WTC11 (cell line): ENCODE data around the gene MYOM3. TPM values are rescaled to one million over a fixed set of nuclear protein-coding genes. Genes with fewer than 3 reads are reported as not detected.
A peak's percentile ranks its signal among the peaks of the same experiment; 100 is the strongest.

Experiments used
- ATAC-seq: fragments of 200-7000 bp; cut with Tn5 transposase; 2 replicates; pipeline ENCODE4 v1.10.0; 2021; ENCODE audit warnings: mild to moderate bottlenecking, moderate library complexity
- CTCF ChIA-PET: fragments of 300-600 bp; sonication (Branson Sonifier 250); formaldehyde crosslinking; loops from one replicate; lab custom pipeline; 2021; ENCODE audit warnings: antibody characterized with exemption; lab: Charles Lee
- POLR2A ChIA-PET: fragments of 350-600 bp; sonication (Branson Sonifier 250); formaldehyde crosslinking; loops from one replicate; lab custom pipeline; 2021; ENCODE audit warnings: antibody characterized with exemption; lab: Charles Lee
- DNase-seq: peaks from one replicate; pipeline ENCODE4 v3.0.0; 2021; ENCODE audit warnings: low spot score
- H3K27ac Mint-ChIP-seq: 2 replicates; pipeline ENCODE4 v1.8.0; 2021; ENCODE audit warnings: mixed read lengths
- H3K27me3 Mint-ChIP-seq: 2 replicates; pipeline ENCODE4 v1.8.0; 2021; ENCODE audit warnings: low read depth, mild to moderate bottlenecking, moderate library complexity, mixed read lengths
- H3K36me3 Mint-ChIP-seq: 2 replicates; pipeline ENCODE4 v1.8.0; 2021; ENCODE audit warnings: mixed read lengths
- H3K4me1 Mint-ChIP-seq: 2 replicates; pipeline ENCODE4 v1.8.0; 2022; ENCODE audit warnings: mixed read lengths
- H3K4me3 Mint-ChIP-seq: 2 replicates; pipeline ENCODE4 v1.8.0; 2021; ENCODE audit warnings: mild to moderate bottlenecking, moderate library complexity, mixed read lengths
- H3K9me3 Mint-ChIP-seq: 2 replicates; pipeline ENCODE4 v1.8.0; 2021; ENCODE audit warnings: mixed read lengths
- ARID4B ChIP-seq: sonication (generic); formaldehyde crosslinking; IDR thresholded peaks from 2 replicates; pipeline ENCODE4 v1.8.0; 2023; ENCODE audit warnings: missing genetic modification reagents, mild to moderate bottlenecking, borderline replicate concordance
- MLX ChIP-seq: sonication (generic); formaldehyde crosslinking; IDR thresholded peaks from 2 replicates; pipeline ENCODE4 v1.8.1; 2023; ENCODE audit warnings: mild to moderate bottlenecking, missing genetic modification reagents, moderate library complexity
- NFE2L1 ChIP-seq: sonication (generic); formaldehyde crosslinking; IDR thresholded peaks from 2 replicates; pipeline ENCODE4 v1.8.1; 2023; ENCODE audit warnings: missing genetic modification reagents
- NFYB ChIP-seq: sonication (generic); formaldehyde crosslinking; conservative IDR thresholded peaks from 2 replicates; pipeline ENCODE4 v1.8.0; 2022; ENCODE audit warnings: low read depth, missing genetic modification reagents
- STAT6 ChIP-seq: sonication (generic); formaldehyde crosslinking; conservative IDR thresholded peaks from 2 replicates; pipeline ENCODE4 v1.8.1; 2023; ENCODE audit warnings: mild to moderate bottlenecking, low read depth, missing genetic modification reagents, moderate library complexity
- TP53 ChIP-seq: sonication (generic); formaldehyde crosslinking; IDR thresholded peaks from 2 replicates; pipeline ENCODE4 v1.8.1; 2023; ENCODE audit warnings: mild to moderate bottlenecking, missing genetic modification reagents
- ZNF317 ChIP-seq: sonication (generic); formaldehyde crosslinking; IDR thresholded peaks from 2 replicates; pipeline ENCODE4 v1.8.1; 2023; ENCODE audit warnings: low read depth, mild to moderate bottlenecking, moderate library complexity, missing genetic modification reagents, borderline replicate concordance
- ZNF425 ChIP-seq: fragments of 250-450 bp; sonication (Bioruptor Pico); conservative IDR thresholded peaks from 2 replicates; pipeline ENCODE4 v1.9.0; 2021; ENCODE audit warnings: mild to moderate bottlenecking
- ZNF532 ChIP-seq: fragments of 250-450 bp; sonication (Bioruptor Pico); IDR thresholded peaks from 2 replicates; pipeline ENCODE4 v1.9.0; 2021; ENCODE audit warnings: mild to moderate bottlenecking, borderline replicate concordance
- total RNA-seq: library from RNA; stranded (reverse); gene quantifications from 3 replicates; pipeline ENCODE4 v1.2.3, GENCODE V29; 2021

MYOM3 gene
- total RNA-seq, 1 experiment from 2014 or later: 0.13 TPM

GRCh38 chr1:24103408-24103807, 8.5 kb downstream of the MYOM3 start (continued):
- TF ChIP-seq MLX (CRISPR knock-in tag): no peak
- no peak for TF ChIP-seq ZNF425 (CRISPR knock-in tag)
- no peak for TF ChIP-seq ARID4B (CRISPR knock-in tag)
- TF ChIP-seq NFE2L1: no peak
- no peak for TF ChIP-seq STAT6 (CRISPR knock-in tag)
- TF ChIP-seq TP53 (CRISPR knock-in tag): no peak
- TF ChIP-seq, all 79 proteins: peak for 0

- no peak for ATAC-seq
- Mint-ChIP-seq H3K36me3 (no peaks in the 10 kb centered on the region), H3K9me3 (no peaks in the 10 kb centered on the region), H3K27ac (no peak overlapping the region), H3K4me1 (peaks cover 3% of the 10 kb centered on the region; the same call in 1 of the 2 replicates), H3K4me3 (no peak overlapping the region)
- POLR2A ChIA-PET: no interaction called here
- CTCF ChIA-PET: interaction anchor here (1.2 to 1.4 kb wide), 2 partner anchors 8 to 32 kb away, joined by 3 read pairs; no protein-coding TSS in a partner anchor
- TF ChIP-seq ZNF317 (CRISPR knock-in tag) (0 out of 2 replicates have a peak, but pooled peaks have one; percentile 24), MLX (CRISPR knock-in tag) (no peak)
- TF ChIP-seq, all 79 proteins: peak for 1
- no peaks in the 10 kb centered on the region for H3K27me3 Mint-ChIP-seq
- no peak for DNase-seq
Measured at GRCh38 chr1:24102961-24103360, 9.0 kb downstream of the MYOM3 start.

GRCh38 chr1:24101796-24102586, 9.9 kb downstream of the MYOM3 start:
- POLR2A ChIA-PET: no interaction called here
- CTCF ChIA-PET: interaction anchor here (1.4 kb wide), 1 partner anchor 31 kb away, joined by 3 read pairs; no protein-coding TSS in a partner anchor
- Mint-ChIP-seq H3K9me3 (no peaks in the 10 kb centered on the region), H3K27me3 (no peaks in the 10 kb centered on the region), H3K4me3 (no peak overlapping the region), H3K4me1 (no peaks in the 10 kb centered on the region; the same call in 1 of the 2 replicates), H3K27ac (no peak overlapping the region), H3K36me3 (no peaks in the 10 kb centered on the region)
- ATAC-seq (no peak), DNase-seq (no peak)
- TF ChIP-seq STAT6 (CRISPR knock-in tag) (no peak), ZNF532 (no peak), MLX (CRISPR knock-in tag) (no peak), NFYB (CRISPR knock-in tag) (no peak)
